ENCODE measurements around the gene BHLHE40. TPM values are rescaled to one million over a fixed set of nuclear protein-coding genes. Genes with fewer than 3 reads are reported as not detected.

BHLHE40 gene
- total RNA-seq, 1 donor from 2014 or later: 174 TPM

- no peak for TF ChIP-seq CTCF (IDR thresholded peaks at IDR 0.05; ENCODE audit: insufficient read depth, low read length, poor library complexity, severe bottlenecking)
- no peak for DNase-seq (ENCODE audit: low read depth)
- H3K27me3 ChIP-seq (ENCODE audit: control insufficient read depth, insufficient read depth, low read length): no peaks in the 10 kb centered on the region
- peak overlapping the region; percentile 39 for H3K4me3 ChIP-seq (ENCODE audit: low read depth, low read length)
- no peaks in the 10 kb centered on the region for H3K36me3 ChIP-seq (ENCODE audit: control insufficient read depth, insufficient read depth, low read length)
Observed at GRCh38 chr3:5026046-5026362, 46.8 kb downstream of the BHLHE40 start.

- H3K4me3 ChIP-seq (ENCODE audit: low read depth, low read length): no peak overlapping the region
- H3K36me3 ChIP-seq (ENCODE audit: control insufficient read depth, insufficient read depth, low read length): no peaks in the 10 kb centered on the region
- no peak for DNase-seq (ENCODE audit: low read depth)
- TF ChIP-seq CTCF (IDR thresholded peaks at IDR 0.05; ENCODE audit: insufficient read depth, low read length, poor library complexity, severe bottlenecking): no peak
- H3K27me3 ChIP-seq (ENCODE audit: control insufficient read depth, insufficient read depth, low read length): no peaks in the 10 kb centered on the region
Observed at GRCh38 chr3:5029715-5030114, 50.5 kb downstream of the BHLHE40 start.

- Histone ChIP-seq H3K36me3 (ENCODE audit: control insufficient read depth, insufficient read depth, low read length) (no peaks in the 10 kb centered on the region), H3K4me3 (ENCODE audit: low read depth, low read length) (no peak overlapping the region), H3K27me3 (ENCODE audit: control insufficient read depth, insufficient read depth, low read length) (no peaks in the 10 kb centered on the region)
- no peak for DNase-seq (ENCODE audit: low read depth)
- TF ChIP-seq CTCF (IDR thresholded peaks at IDR 0.05; ENCODE audit: insufficient read depth, low read length, poor library complexity, severe bottlenecking): no peak
Observed at GRCh38 chr3:5030152-5030551, 50.9 kb downstream of the BHLHE40 start.

GRCh38 chr3:5032844-5033243, 53.6 kb downstream of the BHLHE40 start:
- Histone ChIP-seq H3K4me3 (ENCODE audit: low read depth, low read length) (no peak overlapping the region), H3K36me3 (ENCODE audit: control insufficient read depth, insufficient read depth, low read length) (no peaks in the 10 kb centered on the region), H3K27me3 (ENCODE audit: control insufficient read depth, insufficient read depth, low read length) (no peaks in the 10 kb centered on the region)
- no peak for TF ChIP-seq CTCF (IDR thresholded peaks at IDR 0.05; ENCODE audit: insufficient read depth, low read length, poor library complexity, severe bottlenecking)
- DNase-seq (ENCODE audit: low read depth): no peak

Other genes with a start within 250 kb of the BHLHE40 start
- gene ARL8B, start 142.9 kb downstream of the BHLHE40 start, total RNA-seq: 66.1 and 69.2 TPM in 2 replicates
- gene EDEM1, start 208.3 kb downstream of the BHLHE40 start, total RNA-seq: 56.9 and 61.1 TPM in 2 replicates

All from kidney epithelial cell (primary cell).